B cell (primary cell): ENCODE measurements around the gene KCND2.
"Not testable (repeated sequence)": the region's sequence is repeated elsewhere in the genome, so short reads cannot be mapped to it uniquely, and the experiment has no call there.

ENCODE experiments used
- CTCF ChIP-seq: fragments of 200-600 bp; IDR thresholded peaks from one replicate; pipeline ENCODE4 v1.8.0; 2022; ENCODE audit warnings: antibody characterized with exemption, mild to moderate bottlenecking
- EZH2 ChIP-seq: IDR thresholded peaks from 2 replicates; pipeline ENCODE4 v1.6.1; 2012; ENCODE audit warnings: borderline replicate concordance, low read depth, mild to moderate bottlenecking, moderate library complexity, low read length; ENCODE audit not compliant: insufficient read depth, poor library complexity, severe bottlenecking

- not testable (repeated sequence) for TF ChIP-seq CTCF, EZH2
Observed at GRCh38 chr7:120578657-120579056, 305.7 kb downstream of the KCND2 start.
